Measurements from ENCODE around the gene RBM6.
A peak's percentile ranks its signal among the peaks of the same experiment; 100 is the strongest.
"Not testable (repeated sequence)": the region's sequence is repeated elsewhere in the genome, so short reads cannot be mapped to it uniquely, and the experiment has no call there.

RBM6 gene

DNA sequence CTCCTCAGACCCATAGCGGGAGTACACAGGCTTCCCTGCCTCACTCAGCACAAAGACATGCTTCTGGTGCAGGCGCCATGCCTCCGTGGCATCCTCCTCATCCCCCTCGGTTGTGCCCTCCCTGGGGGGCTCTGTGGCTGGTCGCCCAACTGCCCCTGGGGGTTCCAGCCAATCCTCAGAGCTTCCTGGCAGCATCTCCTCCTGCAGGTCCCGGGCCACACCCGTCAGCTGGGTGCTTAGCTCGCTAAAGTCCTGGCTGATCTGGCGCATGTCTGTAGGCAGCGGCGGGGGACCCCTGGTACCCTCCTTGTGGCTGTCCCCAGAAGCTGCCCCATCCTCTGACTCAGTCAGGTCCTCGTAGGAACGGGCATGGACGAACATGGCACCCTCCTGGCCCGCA is 28.3 kb upstream of the RBM6 start:
- no peak for DNase-seq

DNA sequence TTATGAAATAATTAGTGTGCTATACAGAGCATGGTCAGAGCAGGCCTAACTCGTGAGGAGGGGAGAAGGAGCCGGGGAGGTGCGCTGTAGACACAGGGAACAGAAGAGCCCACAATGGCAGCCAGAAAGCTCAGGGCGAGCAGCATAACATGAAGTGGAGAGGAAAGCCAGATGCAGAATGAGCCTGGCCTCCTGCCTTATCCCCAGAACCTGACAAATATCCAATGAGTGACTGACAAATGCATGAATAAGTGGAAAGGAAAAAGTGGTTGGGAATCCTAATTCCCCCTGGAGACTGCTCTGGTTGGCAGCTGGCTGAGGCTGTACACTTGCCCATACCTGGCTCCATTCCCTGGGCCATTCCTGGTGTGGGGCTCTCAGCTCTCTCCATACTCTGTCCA is 27.1 kb upstream of the RBM6 start:
- no peak for DNase-seq

DNA sequence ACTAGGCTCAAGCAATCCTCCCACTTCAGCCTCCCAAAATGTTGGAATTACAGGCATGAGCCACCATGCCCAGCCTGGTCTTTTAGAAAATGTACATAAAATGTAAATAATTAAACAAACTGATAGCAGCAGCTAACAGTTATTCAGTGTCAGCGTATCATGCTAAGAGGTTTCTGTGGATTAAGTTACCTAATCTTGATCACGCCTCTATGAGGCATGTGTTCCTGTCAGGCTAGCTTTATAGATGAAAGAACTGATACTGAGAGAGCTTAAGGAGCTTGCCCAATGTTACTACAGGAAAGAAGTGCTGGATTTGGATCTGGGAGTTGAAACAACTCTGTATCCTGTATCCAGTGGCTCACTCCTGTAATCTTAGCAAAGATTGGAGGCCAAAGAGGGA is 25.0 kb upstream of the RBM6 start:
- DNase-seq, result no peak

DNA sequence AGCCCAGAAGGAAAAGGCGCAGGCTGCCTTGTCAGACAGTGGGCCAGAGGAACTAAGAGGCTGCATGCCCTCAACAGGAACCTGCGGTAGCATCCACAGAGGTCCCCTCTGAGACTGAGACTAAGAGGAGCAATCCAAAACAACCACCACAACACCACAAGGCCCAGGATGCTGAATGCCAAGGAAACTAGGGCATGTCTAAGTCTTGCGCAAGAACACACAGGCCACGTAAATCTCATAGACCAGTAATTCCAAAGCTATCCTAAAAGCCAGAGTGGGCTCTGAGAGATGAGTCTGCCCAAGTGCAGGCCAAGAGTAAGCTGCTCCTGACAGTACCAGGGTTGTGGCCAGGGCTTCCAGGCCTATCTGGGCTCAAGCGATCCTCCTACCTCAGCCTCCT is 23.3 kb upstream of the RBM6 start:
- no peak for DNase-seq

DNA sequence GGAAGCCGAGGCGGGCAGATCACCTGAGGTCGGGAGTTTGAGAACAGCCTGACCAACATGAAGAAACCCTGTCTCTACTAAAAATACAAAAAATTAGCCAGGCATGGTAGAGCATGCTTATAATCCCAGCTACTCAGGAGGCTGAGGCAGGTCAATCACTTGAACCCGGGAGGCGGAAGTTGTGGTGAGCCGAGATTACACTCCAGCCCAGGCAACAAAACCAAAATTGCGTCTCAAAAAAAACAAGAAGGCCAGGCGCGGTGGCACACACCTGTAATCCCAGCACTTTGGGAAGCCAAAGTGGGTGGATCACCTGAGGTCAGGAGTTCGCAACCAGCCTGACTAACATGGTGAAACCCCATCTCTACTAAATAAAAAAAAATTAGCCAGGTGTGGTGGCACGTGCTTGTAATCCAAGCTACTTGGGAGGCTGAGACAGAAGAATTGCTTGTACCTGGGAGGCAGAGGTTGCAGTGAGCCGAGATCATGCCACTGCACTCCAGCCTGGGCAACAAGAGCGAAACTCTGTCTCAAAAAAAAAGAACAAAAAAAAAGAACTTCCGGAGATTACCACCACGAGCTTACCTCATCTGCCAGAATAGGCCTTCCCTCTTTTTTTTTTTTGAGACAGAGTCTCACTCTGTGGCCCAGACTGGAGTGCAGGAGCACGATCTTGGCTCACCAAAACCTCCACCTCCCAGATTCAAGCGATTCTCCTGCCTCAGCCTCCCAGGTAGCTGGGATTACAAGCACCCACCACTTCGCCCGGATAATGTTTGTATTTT is 22.0 kb upstream of the RBM6 start:
- DNase-seq, result not testable (repeated sequence)

DNA sequence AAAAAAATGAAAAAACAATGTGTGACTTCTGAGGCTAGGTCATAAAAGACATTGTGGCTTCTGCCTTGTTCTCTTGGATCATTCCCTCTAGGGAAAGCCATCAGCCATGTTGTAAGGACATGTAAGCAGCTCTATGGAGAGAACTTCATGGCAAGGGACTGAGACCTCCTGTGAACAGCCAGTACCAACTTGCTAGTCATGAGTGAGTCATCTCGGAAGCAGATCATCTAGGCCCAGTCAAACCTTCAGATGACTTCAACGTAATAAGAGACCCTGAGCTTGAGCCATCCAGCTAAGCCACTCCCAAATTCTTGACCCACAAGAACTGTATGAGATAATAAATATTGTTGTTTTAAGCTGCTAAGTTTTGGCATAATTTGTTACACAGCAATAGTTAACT is 15.3 kb upstream of the RBM6 start:
- no peak for DNase-seq

DNA sequence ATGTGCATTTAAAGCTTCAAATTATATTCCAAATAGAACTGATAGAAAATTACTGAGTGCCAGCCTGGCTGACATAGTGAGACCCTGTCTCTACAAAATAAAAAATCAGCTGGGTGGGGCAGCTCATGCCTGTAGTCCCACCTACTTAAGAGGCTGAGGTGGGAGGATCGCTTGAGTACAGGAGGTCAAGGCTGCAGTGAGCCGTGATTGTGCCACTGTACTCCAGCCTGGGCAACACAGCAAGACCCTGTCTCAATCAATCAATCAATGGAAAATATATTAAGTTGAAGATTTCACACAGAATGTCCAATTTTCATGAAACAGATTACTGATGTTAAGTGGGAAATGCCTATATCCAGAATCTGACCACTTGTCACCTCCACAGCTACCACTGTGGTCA is 14.5 kb upstream of the RBM6 start:
- no peak for DNase-seq

DNA sequence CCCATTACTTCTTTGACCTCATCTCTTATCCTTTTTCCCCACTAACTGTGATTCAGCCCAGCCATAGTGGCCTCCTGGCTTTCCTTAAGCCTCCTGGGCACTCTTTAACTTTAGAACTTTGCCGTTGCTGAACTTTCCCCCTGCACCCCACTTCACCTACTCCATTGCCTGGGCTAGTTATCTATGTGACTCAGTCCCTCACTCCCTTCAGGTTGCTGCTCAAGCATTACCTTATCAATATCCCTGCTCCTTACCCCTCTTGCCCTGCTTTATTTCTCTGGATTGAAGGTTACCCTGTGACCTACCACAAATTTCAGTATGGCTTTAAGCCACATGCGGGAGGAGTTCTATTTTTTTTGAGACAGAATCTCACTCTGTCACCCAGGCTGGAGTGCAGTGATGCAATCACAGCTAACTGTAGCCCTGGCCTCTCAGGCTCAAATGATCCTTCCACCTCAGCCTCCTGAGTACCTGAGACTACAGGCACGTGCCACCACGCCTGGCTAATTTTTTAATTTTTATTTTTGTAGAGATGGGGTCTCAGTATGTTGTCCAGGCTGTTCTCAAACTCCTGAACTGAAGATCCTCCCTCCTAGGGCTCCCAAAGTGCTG is 13.7 kb upstream of the RBM6 start:
- no peak for DNase-seq

DNA sequence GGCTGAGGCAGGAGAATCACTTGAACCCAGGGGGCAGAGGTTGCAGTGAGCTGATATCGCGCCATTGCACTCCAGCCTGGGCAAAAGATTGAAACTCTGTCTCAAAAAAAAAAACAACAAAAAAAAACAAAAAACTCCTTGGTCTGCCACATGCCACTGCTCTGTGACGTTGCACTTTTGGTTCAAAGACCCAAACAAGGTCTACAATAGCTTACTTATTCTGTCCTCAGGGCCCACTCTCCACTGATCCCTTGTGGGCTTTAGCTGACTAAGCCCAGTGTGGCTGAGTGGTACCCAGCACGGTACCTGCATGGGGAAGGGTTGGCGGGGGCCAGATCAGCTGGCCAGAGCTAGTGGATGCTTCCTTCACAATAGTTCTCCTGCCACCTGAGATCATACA is 12.2 kb upstream of the RBM6 start:
- DNase-seq, result no peak

DNA sequence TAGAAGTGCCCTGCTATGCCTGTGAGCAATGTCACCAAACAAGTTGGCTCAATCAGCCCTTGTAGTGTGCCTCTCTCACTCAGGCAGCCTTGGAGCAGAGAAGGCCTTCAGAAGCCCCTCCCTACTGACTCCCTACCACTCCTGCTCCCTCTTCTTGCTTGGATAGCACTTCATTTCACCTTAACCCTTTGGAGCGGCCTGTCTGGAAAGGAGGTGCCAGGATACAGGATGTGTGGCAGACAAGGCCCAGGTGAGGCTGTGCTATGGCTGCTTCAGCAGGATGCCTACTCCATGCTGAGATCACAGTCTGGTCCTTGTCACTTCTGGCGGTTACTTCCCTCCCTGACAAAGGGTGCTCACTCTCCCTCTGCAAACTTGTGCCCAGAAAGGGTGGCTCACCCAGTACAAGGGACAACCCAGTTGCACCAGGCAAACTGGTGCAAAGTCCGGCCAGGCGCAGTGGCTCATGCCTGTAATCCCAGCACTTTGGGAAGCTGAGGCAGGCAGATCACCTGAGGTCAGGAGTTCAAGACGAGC is 11.4 kb upstream of the RBM6 start:
- no peak for DNase-seq

DNA sequence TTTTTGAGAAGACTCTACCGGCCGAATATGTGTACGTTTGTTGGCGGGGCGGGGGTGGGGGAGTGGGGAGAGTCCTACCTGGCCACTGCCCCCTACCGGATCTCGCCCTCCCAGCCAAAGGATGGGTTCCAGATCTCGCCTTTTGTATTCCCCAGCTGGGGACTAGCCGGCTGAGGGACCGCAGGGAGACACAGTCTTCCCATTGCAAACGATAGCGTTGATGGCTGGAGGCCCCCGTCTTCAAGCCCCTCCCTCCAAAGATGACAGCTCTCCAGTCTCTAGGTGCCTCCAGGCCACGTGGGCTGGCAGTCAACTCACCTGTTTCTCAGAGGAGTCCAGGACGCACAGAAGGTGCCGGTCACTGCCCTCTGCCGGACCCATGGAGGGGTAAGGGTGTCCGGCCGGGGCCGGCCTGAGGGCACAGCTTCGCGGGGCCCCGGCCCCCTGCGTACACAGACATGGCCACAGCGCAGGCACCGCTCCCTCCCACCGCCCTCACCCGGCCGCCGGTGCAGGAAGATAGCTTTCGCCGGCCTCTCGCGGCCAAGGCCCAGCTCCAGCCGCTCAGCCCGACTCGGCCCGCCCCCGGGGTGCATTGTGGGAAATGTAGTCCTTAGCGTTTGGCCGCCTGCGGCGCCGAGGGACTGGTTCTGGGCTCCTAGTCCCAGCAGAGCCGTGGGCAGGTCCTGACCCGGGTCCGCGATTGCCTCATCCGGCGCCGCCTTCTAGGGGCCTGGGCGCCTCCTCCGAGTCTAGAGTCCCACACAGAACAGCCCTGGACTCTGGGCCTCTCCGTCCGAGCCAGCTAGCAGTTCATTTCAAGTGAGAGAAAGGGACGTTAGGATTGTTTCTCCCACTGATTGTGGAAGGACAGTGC is 10.4 kb upstream of the RBM6 start, which contains the start of gene MON1A:
Gene MON1A, minus strand, starts transcription at position 521 of the 877 bp plus-strand sequence. CDS start 16,465 bp downstream, outside the sequence.
- peak; percentile 96 for DNase-seq

DNA sequence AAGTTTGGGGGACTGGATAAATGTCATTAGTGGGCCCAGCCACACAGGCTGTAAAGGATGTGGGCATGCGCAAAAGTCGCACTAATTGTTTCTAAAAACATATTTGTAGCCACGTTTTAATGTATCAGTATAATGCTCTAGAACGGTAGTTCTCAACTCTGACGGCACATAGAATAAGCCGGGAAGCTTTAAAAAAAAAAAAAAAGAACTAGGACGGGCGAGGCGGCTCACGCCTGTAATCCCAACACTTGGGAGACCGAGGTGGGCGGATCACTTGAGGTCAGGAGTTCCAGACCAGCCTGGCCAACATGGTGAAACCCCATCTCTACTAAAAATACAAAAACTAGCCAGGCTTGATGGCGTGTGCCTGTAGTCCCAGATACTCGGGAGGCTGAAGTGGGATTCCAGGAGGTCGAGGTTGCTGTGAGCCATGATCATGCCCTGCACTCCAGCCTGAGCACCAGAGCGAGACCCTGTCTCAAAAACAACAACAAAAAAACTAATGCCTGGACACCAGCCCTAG is 9.7 kb upstream of the RBM6 start:
- DNase-seq, result peak; percentile 32

DNA sequence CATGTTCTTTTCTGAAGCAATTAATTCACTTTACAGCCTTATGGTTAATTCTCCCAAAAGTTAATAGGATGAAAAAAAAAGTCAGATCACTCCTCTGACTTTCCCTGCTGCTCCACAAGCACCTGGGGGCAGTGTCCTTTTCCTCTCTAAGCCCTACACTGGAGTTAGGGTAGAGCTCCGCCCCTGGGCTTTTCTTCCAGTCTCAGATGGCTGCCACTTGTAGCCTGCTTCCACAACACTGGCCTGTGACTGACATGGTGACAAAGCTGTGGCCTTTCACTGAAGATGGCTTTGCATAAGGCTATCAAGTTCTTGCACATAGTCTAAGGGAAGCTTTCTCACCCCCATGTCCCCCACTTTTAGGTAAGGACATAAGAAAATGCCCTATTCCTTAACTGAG is 9.0 kb upstream of the RBM6 start:
- peak; percentile 43 for DNase-seq

DNA sequence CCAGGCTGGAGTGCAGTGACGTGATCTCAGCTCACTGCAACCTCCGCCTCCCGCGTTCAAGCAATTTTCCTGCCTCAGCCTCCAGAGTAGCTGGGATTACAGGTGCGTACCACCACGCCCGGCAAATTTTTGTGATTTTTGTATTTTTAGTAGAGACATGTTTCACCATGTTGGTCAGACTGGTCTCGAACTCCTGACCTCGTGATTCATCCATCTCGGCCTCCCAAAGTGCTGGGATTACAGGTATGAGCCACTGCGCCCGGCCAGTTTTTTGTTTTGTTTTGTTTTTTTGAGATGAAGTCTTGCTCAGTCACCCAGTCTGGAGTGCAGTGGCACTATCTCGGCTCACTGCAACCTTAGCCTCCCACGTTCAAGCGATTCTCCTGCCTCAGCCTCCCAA is 7.7 kb upstream of the RBM6 start:
- DNase-seq, result not testable (repeated sequence)

DNA sequence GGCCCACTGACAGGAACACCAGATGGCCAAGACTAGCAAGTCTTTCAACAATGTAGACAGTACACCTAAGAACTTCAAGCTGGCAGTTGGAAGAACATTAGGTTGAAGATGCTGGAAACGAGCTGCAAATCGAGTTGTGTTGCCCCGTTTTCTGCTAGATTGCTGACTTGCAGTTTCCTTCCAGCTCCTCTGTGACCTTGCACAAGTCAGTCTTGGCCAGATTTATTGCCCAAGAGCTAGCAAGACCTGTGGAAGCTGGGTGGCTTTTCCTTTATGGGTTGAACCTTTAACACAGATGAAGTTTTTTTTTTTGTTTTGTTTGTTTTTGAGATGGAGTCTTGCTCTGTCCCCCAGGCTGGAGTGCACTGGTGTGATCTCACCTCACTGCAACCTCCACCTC is 2.9 kb upstream of the RBM6 start:
- DNase-seq, result no peak

DNA sequence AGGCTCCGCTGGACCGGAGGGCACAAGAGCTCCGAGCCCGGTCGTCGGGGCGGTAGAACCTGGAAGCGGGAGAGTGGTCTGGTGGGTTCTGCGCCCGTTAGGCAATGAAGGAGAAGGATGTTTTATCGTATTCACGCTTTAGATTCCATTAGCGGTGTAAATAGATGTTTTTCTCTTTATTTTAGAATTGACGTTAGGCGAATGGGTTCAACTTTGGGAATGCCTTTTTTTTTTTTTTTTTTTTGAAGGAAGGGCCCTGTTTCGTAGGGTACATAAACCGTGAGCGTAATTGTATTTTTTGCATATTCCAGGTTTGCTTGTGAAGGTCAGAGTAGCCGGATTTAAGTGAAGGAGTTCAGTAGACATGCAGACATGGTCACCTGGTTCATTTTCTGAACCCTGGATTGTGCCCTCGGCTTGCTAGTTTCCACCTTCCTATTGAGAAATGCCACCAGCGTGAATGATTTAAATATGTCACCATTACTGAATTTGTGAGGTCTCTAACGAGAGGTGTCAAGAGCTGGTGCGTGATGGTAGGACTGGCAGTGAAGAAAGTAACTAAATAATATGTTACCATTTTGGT is 808 bp downstream of the RBM6 start:
- no peak for DNase-seq

DNA sequence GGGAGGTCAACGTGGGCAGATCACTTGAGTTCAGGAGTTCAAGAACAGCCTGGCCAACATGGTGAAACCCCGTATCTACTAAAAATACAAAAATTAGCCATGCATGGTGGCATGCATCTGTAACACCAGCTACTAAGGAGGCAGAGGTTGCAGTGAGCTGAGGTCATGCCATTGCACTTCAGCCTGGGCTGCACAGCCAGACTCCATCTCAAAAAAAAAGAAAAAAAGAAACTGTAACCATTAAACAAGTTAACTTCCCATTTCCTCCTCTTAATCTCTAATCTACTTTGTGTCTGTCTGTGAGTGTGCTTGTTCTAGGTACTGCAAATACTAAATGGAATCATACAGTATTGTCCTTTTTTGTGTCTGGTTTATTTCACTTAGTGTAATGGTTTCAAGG is 2.7 kb downstream of the RBM6 start:
- no peak for DNase-seq

DNA sequence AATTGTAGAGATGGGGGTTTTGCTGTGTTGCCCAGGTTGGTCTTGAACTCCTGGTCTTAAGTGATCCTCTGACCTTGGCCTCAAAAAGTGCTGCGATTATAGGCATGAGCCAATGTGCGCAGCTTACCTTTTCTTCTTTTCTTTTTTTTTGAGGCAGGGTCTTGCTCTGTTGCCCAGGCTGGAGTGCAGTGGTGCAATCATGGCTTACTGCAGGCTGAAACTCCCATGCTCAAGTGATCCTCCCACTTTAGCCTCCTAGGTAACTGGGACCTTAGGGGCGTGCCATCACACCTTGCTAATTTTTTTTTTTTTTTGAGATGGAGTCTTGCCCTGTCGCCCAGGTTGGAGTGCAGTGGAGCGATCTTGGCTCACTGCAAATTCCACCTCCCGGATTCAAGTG is 13.0 kb downstream of the RBM6 start:
- DNase-seq, result no peak

DNA sequence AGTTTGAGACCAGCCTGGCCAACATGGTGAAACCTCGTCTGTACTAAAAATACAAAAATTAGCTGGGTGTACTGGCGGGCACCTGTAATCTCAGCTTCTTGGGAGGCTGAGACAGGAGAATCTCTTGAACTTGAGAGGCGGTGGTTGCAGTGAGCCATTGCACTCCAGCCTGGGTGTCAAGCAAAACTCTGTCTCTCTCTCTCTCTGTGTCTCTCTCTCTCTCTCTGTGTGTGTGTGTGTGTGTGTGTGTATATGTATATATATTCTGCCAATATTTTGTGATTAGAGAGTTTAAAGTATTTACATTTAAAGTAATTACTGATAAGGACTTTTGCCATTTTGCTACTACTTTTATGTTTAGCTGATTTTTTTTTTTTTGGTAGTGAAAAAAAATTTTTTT is 15.7 kb downstream of the RBM6 start:
- DNase-seq, result no peak

DNA sequence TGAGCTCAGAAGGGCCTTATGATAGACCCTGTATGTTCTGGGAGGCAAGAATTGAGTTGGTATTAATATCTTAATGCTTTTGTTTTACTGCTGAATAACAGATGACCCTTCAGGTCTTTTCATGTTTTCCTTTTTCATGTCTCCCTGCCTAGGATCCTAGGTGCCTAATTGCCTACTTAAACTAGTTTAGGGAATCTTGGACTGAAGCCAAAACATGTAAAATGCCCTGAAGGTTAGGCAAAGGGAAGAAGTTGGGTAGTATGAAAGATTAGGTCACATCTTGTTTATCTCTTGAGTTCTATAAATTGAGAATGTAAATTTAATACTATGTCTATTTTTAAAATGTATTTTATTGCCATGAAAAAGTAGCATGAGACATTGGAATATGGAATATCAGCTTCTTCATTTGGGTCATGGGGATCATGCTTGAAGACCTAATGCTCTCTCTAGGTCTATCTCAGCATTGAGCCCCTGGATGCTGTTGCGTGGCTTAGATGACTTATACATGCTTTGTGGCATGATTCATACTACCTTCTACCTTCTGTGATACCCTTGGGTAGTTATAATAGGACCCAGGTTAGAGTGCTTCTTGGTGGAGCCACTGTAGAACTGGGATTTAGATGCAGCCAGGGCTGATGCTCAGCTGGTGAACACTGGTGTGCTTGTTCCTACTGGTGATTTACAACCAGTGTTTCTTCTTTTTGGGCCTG is 26.4 kb downstream of the RBM6 start:
- DNase-seq, result no peak

DNA sequence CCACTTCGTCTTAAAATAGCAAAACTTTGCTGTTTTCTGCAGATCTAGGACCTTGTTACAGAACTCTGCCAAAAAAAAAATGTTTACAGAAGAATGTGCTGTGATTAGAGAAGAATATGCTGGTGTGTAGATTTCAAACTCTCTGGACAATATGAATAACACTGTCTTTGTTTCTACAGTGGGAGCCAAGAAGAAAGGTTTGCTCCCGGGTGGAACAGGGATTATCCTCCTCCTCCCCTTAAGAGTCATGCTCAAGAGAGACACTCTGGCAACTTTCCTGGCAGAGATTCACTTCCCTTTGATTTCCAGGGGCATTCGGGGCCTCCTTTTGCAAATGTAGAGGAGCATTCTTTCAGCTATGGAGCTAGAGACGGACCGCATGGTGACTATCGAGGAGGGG is 27.3 kb downstream of the RBM6 start:
- DNase-seq, result no peak

DNA sequence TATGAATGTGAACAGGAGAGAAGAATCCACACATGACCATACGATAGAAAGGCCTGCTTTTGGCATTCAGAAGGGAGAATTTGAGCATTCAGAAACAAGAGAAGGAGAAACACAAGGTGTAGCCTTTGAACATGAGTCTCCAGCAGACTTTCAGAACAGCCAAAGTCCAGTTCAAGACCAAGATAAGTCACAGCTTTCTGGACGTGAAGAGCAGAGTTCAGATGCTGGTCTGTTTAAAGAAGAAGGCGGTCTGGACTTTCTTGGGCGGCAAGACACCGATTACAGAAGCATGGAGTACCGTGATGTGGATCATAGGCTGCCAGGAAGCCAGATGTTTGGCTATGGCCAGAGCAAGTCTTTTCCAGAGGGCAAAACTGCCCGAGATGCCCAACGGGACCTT is 28.4 kb downstream of the RBM6 start:
- no peak for DNase-seq
